Testis (tissue), 3 donors: ENCODE data around the gene ZNF420. TPM values are rescaled to one million over a fixed set of nuclear protein-coding genes. Genes with fewer than 3 reads are reported as not detected.

Experiments used
- DNase-seq: peaks from one replicate; pipeline ENCODE4 v3.0.0-alpha.2; 2019
- H3K27ac ChIP-seq, 2 donors: fragments of 200-600 bp; sonication (generic); one replicate each; pipeline ENCODE4 v1.5.1; 2019
- H3K27me3 ChIP-seq: fragments of 200-600 bp; sonication (generic); one replicate; pipeline ENCODE4 v1.5.1; 2019
- H3K36me3 ChIP-seq: fragments of 200-600 bp; sonication (generic); one replicate; pipeline ENCODE4 v1.5.1; 2017; ENCODE audit warnings: low read depth; ENCODE audit errors: missing control alignments
- H3K4me1 ChIP-seq: fragments of 200-600 bp; sonication (generic); one replicate; pipeline ENCODE4 v1.5.1; 2019
- H3K4me3 ChIP-seq, 2 donors: fragments of 200-600 bp; sonication (generic); one replicate each; pipeline ENCODE4 v1.5.1; 2017 to 2019
- H3K9me3 ChIP-seq: fragments of 200-600 bp; sonication (generic); one replicate; pipeline ENCODE4 v1.5.1; 2017
- POLR2A ChIP-seq: fragments of 450-650 bp; IDR thresholded peaks from one replicate; pipeline ENCODE4 v1.6.1; 2017; ENCODE audit warnings: antibody characterized with exemption, mild to moderate bottlenecking, moderate library complexity
- WGBS, 2 donors: methylation state at CpG; one replicate each; pipeline ENCODE4 v1.1.5; 2018; 5-methylcytosine and 5-hydroxymethylcytosine counted together
- intact Hi-C: fragments of 100-400 bp; cut with DNase I; formaldehyde crosslinking; loops from one replicate; pipeline ENCODE4 v1.15.1; 2023; ENCODE audit warnings: low total_unique reads
- polyA plus RNA-seq: library from polyadenylated mRNA; stranded (reverse); fragments of 350-450 nt; fragmentation: Illumina TruSeq; extraction: RNeasy Lipid Tissue Mini Kit (QIAGEN cat#74804); gene quantifications from one replicate; pipeline ENCODE4 v1.2.3, GENCODE V29; 2014; ENCODE audit warnings: low read depth, low replicate concordance; ENCODE audit not compliant: insufficient read depth
- total RNA-seq, 2 donors: library from RNA; depleted of rRNA; stranded (reverse); fragments of >200 nt; gene quantifications; one replicate each; pipeline ENCODE4 v1.2.3, GENCODE V29; 2016
- TF ChIP-seq, protein P1 (sequence below), 3 experiments: fragments of 450-650 bp in 2 of 3; fragments of 200-600 bp in 1 of 3; sonication (generic) in 1 of 3; IDR thresholded peaks; one replicate each; pipeline ENCODE4 v1.5.1; 2016 to 2019; ENCODE audit warnings: antibody characterized with exemption in 3 of 3, mild to moderate bottlenecking in 2 of 3, moderate library complexity in 1 of 3

Gene ZNF420
- total and polyA plus RNA-seq, 3 donors from 2014 or later = 17.6 to 17.8 (median 17.7) TPM

GRCh38 chr19:37078717-37079032, 442 bp downstream of the ZNF420 start:
- 0 to 1% methylated on average over 7 of the region's 7 CpGs for WGBS, 2 donors
- no peaks in the 10 kb centered on the region for H3K36me3 ChIP-seq

DNA sequence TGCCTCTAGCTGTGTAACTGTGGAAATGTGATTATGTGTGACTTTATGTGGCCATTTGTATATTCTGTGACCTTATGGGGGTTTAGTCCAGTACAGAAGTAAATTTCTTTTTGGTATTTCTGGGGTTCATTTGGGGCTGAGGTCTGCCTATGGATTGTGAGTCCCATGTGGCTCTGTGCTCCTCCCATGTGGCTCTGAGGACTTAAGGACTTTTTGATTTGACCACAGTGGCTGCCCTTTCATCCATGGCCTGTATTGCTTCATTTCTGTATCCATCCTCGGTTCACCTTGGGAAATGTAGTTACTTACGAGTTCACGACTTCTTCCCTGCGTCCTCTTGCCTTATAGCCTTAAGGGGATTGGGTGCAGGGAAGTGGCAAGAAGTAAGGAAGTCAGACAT, 1.0 kb downstream of the ZNF420 start:
- Histone ChIP-seq H3K36me3 (no peaks in the 10 kb centered on the region), H3K4me3 (peak overlapping the region in 1 of 2 donors; percentile 73), H3K27ac (no peak overlapping the region), H3K4me1 (no peaks in the 10 kb centered on the region), H3K27me3 (no peaks in the 10 kb centered on the region), H3K9me3 (no peaks in the 10 kb centered on the region)
- WGBS, 2 donors = 53 to 62% methylated on average over 4 of the region's 4 CpGs
- TF ChIP-seq, protein P1, sequence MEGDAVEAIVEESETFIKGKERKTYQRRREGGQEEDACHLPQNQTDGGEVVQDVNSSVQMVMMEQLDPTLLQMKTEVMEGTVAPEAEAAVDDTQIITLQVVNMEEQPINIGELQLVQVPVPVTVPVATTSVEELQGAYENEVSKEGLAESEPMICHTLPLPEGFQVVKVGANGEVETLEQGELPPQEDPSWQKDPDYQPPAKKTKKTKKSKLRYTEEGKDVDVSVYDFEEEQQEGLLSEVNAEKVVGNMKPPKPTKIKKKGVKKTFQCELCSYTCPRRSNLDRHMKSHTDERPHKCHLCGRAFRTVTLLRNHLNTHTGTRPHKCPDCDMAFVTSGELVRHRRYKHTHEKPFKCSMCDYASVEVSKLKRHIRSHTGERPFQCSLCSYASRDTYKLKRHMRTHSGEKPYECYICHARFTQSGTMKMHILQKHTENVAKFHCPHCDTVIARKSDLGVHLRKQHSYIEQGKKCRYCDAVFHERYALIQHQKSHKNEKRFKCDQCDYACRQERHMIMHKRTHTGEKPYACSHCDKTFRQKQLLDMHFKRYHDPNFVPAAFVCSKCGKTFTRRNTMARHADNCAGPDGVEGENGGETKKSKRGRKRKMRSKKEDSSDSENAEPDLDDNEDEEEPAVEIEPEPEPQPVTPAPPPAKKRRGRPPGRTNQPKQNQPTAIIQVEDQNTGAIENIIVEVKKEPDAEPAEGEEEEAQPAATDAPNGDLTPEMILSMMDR (IDR thresholded peaks at IDR 0.05) = no peak
- TF ChIP-seq POLR2A = no peak
- DNase-seq = no peak
- intact Hi-C loops = no loop called here

More at GRCh38 chr19:37078717-37079032, 442 bp downstream of the ZNF420 start:
- intact Hi-C loops = no loop called here
- Histone ChIP-seq H3K4me1 (no peaks in the 10 kb centered on the region), H3K4me3 (peak overlapping the region; percentile 73 to 80), H3K27ac (peak overlapping the region; percentile 78 to 85), H3K9me3 (no peaks in the 10 kb centered on the region), H3K27me3 (no peaks in the 10 kb centered on the region)
- TF ChIP-seq, protein P1 (IDR thresholded peaks at IDR 0.05) = no peak
- no peak for TF ChIP-seq POLR2A
- no peak for DNase-seq

DNA sequence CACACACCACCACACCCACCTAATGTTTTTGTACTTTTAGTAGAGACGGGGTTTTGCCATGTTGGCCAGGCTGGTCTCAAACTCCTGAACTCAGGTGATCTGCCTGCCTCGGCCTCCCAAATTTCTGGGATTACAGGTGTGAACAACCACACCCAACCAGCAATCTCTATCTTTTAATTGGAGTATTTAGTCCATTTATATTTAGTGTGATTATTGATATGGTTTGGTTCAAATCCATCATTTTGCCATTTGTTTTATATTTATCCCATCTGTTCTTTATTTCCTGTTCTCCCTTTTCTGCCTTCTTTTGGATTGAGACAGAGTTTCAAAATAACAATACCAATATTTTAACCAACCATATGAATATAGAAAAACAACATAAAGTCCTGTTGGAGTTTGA, 4.1 kb downstream of the ZNF420 start:
- H3K9me3 ChIP-seq = no peaks in the 10 kb centered on the region
- no peak overlapping the region for H3K27ac ChIP-seq
- TF ChIP-seq, protein P1 (IDR thresholded peaks at IDR 0.05) = no peak
- no peak for TF ChIP-seq POLR2A
- H3K4me1 ChIP-seq = no peaks in the 10 kb centered on the region
- no peaks in the 10 kb centered on the region for H3K36me3 ChIP-seq
- intact Hi-C loops = no loop called here
- WGBS, 2 donors = 95 to 100% methylated on average over 2 of the region's 2 CpGs
- H3K27me3 ChIP-seq = no peaks in the 10 kb centered on the region
- no peak for DNase-seq
- H3K4me3 ChIP-seq = no peak overlapping the region

GRCh38 chr19:37087110-37087509, 8.9 kb downstream of the ZNF420 start:
- no peaks in the 10 kb centered on the region for H3K36me3 ChIP-seq
- DNase-seq = no peak
- intact Hi-C loops = no loop called here
- no peak overlapping the region for H3K4me3 ChIP-seq
- TF ChIP-seq, protein P1 (IDR thresholded peaks at IDR 0.05) = no peak
- TF ChIP-seq POLR2A = no peak
- no peak overlapping the region for H3K27ac ChIP-seq
- H3K27me3 ChIP-seq = no peaks in the 10 kb centered on the region
- 96 to 97% methylated on average over 1 of the region's 1 CpG for WGBS, 2 donors
- no peaks in the 10 kb centered on the region for H3K4me1 ChIP-seq
- H3K9me3 ChIP-seq = no peaks in the 10 kb centered on the region

GRCh38 chr19:37095859-37096258, 17.6 kb downstream of the ZNF420 start:
- no peaks in the 10 kb centered on the region for H3K9me3 ChIP-seq
- H3K4me3 ChIP-seq = no peak overlapping the region
- no peak overlapping the region for H3K27ac ChIP-seq
- no peaks in the 10 kb centered on the region for H3K27me3 ChIP-seq
- H3K36me3 ChIP-seq = no peaks in the 10 kb centered on the region
- TF ChIP-seq POLR2A = no peak
- TF ChIP-seq, protein P1 (IDR thresholded peaks at IDR 0.05) = no peak
- H3K4me1 ChIP-seq = no peaks in the 10 kb centered on the region
- 83 to 96% methylated on average over 1 of the region's 1 CpG for WGBS, 2 donors
- DNase-seq = no peak
- intact Hi-C loops = no loop called here
